Left kidney (tissue), 8 donors: ENCODE data around the gene CFHR1. TPM values are rescaled to one million over a fixed set of nuclear protein-coding genes. Genes with fewer than 3 reads are reported as not detected.
A peak's percentile ranks its signal among the peaks of the same experiment; 100 is the strongest.
"Not testable (repeated sequence)": the region's sequence is repeated elsewhere in the genome, so short reads cannot be mapped to it uniquely, and the experiment has no call there.

Source experiments
- DNase-seq: peaks from one replicate; pipeline ENCODE4 v3.0.0-alpha.2; 2013
- long read RNA-seq, 8 donors: transcript quantifications; one replicate each; lab custom pipeline, GENCODE V29; 2026
- polyA plus RNA-seq: library from polyadenylated mRNA; unstranded; fragments of 120-200 nt; gene quantifications from one replicate; pipeline ENCODE4 v1.2.1, GENCODE V29; 2013; ENCODE audit not compliant: insufficient read length

CFHR1 gene
- polyA plus RNA-seq = 0.42 TPM
- long read RNA-seq, donor 1 = 0 reads
- long read RNA-seq, donor 2 = 0 reads
- long read RNA-seq, donor 3 = 0 reads
- long read RNA-seq, donor 4 = 0 reads
- long read RNA-seq, donor 5 = 0 reads
- long read RNA-seq, donor 6 = 0 reads
- long read RNA-seq, donor 7 = 0 reads
- long read RNA-seq, donor 8 = 0 reads

- not testable (repeated sequence) for DNase-seq
Measured at GRCh38 chr1:196819531-196819930, at the start of gene CFHR1. TSS of gene CFHR1 (plus strand) at chr1:196819731. CDS start at chr1:196819845, 114 bp downstream.

GRCh38 chr1:196769823-196770222, 49.7 kb upstream of the CFHR1 start:
- DNase-seq = not testable (repeated sequence)

- DNase-seq = no peak
Measured at GRCh38 chr1:196773713-196774112, 45.8 kb upstream of the CFHR1 start.

- DNase-seq = no peak
Measured at GRCh38 chr1:196774175-196774574, 45.4 kb upstream of the CFHR1 start.

- DNase-seq = no peak
Measured at GRCh38 chr1:196774603-196775002, 44.9 kb upstream of the CFHR1 start, which contains the start of gene CFHR3. TSS of gene CFHR3 (plus strand) at chr1:196774840. CDS start at chr1:196774887, 47 bp downstream.

GRCh38 chr1:196777603-196778002, 41.9 kb upstream of the CFHR1 start:
- no peak for DNase-seq

GRCh38 chr1:196779093-196779492, 40.4 kb upstream of the CFHR1 start:
- DNase-seq = no peak

GRCh38 chr1:196791252-196791651, 28.3 kb upstream of the CFHR1 start:
- DNase-seq = not testable (repeated sequence)

- DNase-seq = not testable (repeated sequence)
Measured at GRCh38 chr1:196794103-196794502, 25.4 kb upstream of the CFHR1 start.

GRCh38 chr1:196797891-196798290, 21.6 kb upstream of the CFHR1 start:
- DNase-seq = no peak

GRCh38 chr1:196801920-196802319, 17.6 kb upstream of the CFHR1 start:
- DNase-seq = not testable (repeated sequence)

- DNase-seq = no peak
Measured at GRCh38 chr1:196808529-196809235, 10.8 kb upstream of the CFHR1 start.

GRCh38 chr1:196817442-196817841, 2.1 kb upstream of the CFHR1 start:
- not testable (repeated sequence) for DNase-seq

GRCh38 chr1:196827860-196828259, 8.3 kb downstream of the CFHR1 start:
- peak; percentile 13 for DNase-seq

GRCh38 chr1:196849613-196850492, 30.3 kb downstream of the CFHR1 start:
- DNase-seq = not testable (repeated sequence)

- DNase-seq = no peak
Measured at GRCh38 chr1:196856053-196856452, 36.5 kb downstream of the CFHR1 start.

GRCh38 chr1:196857188-196857587, 37.7 kb downstream of the CFHR1 start:
- DNase-seq = no peak

- no peak for DNase-seq
Measured at GRCh38 chr1:196858811-196859210, 39.3 kb downstream of the CFHR1 start.

- no peak for DNase-seq
Measured at GRCh38 chr1:196860323-196860884, 40.9 kb downstream of the CFHR1 start.

- DNase-seq = no peak
Measured at GRCh38 chr1:196861429-196861828, 41.9 kb downstream of the CFHR1 start.

GRCh38 chr1:196866974-196867373, 47.4 kb downstream of the CFHR1 start:
- no peak for DNase-seq

- DNase-seq = no peak
Measured at GRCh38 chr1:196873385-196873784, 53.9 kb downstream of the CFHR1 start.
